ENCODE results near the gene EIPR1.

EIPR1 gene

DNA sequence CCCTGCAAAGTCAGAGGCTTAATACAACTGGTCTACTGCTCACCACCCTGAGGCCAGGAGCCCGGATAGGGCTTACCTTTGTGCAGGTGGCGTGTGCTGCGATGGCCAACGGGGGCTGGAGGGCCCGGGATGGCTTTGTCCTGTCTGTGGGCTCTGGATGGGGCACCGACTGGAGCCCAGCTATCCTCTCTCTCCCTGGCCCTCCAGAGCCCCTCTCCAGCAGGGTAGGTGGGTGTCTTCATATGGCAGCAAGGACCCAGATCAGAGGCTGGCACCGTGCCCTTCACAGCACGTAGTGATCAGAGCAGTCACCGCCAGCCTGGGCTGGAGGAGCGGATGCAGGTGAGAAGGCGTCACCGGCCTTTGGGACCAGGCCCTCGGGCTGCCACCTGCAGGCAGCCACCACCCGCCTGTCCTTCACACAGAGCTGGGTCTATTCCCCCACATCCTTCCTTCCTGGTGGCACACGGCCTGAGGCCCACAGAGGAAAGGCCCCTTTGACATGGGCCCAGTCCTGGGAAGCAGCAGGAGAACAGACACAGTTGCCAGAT is 232.1 kb downstream of the EIPR1 start:
- H3K27ac ChIP-seq (ENCODE audit: low read depth, low read length, severe bottlenecking) = no peak overlapping the region
- H3K4me3 ChIP-seq (ENCODE audit: extremely low read depth, insufficient read depth, low read length, poor library complexity, severe bottlenecking) = no peak overlapping the region
- H3K4me1 ChIP-seq (ENCODE audit: control insufficient read depth, insufficient read depth, low read length, poor library complexity, severe bottlenecking) = peaks cover 3% of the 10 kb centered on the region
- no peaks in the 10 kb centered on the region for H3K36me3 ChIP-seq (ENCODE audit: control insufficient read depth, insufficient read depth, low read length)
- H3K9me3 ChIP-seq (ENCODE audit: control insufficient read depth, low read length) = peaks cover 3% of the 10 kb centered on the region
- 91 to 97% methylated on average over 13 to 14 of the region's 15 CpGs for WGBS, 2 experiments (ENCODE audit: insufficient coverage in 2 of 2)

DNA sequence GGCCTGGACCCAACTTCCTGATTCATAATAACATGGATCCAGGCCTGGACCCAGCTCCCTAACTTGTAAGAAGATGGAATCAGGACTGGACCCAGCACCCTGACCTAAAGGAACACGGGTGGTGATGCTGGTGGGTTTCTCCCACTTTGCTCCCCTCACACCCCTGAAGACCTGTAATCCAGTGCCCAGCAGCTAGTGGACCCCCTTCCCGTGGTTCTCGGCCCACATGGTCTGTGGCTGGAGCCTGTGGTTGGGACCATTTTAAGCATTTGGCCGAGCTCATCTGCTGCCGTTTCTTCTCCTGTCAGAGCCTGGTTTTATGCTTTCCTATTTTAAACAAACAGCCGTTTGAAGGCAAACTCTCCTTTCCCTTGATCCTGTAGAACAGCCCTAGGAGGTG is 232.8 kb downstream of the EIPR1 start:
- no peak overlapping the region for H3K27ac ChIP-seq (ENCODE audit: low read depth, low read length, severe bottlenecking)
- H3K4me3 ChIP-seq (ENCODE audit: extremely low read depth, insufficient read depth, low read length, poor library complexity, severe bottlenecking) = no peak overlapping the region
- peaks cover 3% of the 10 kb centered on the region for H3K4me1 ChIP-seq (ENCODE audit: control insufficient read depth, insufficient read depth, low read length, poor library complexity, severe bottlenecking)
- H3K36me3 ChIP-seq (ENCODE audit: control insufficient read depth, insufficient read depth, low read length) = no peaks in the 10 kb centered on the region
- WGBS, 2 experiments (ENCODE audit: insufficient coverage in 2 of 2) = 93 to 95% methylated on average over 6 of the region's 6 CpGs
- H3K9me3 ChIP-seq (ENCODE audit: control insufficient read depth, low read length) = peaks cover 3% of the 10 kb centered on the region

DNA sequence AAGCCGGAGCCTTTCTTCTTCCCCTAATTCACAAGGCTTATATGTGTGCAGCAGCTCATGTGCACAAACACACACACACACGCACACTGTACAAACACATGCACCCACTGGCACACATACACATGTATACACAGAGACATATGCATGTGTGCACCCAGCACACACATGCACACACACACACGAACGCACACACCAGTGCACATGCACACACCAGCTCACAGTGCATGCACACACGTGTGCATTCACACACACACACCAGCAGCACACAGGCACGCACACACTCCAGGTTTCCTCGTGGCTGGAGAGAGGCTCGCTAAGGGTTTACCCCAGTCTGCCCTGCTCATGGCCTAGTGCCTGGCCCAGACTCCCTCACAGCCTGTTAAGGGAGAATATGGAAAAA is 234.0 kb downstream of the EIPR1 start:
- 69 to 71% methylated on average over 4 to 5 of the region's 8 CpGs for WGBS, 2 experiments (ENCODE audit: insufficient coverage in 2 of 2)

DNA sequence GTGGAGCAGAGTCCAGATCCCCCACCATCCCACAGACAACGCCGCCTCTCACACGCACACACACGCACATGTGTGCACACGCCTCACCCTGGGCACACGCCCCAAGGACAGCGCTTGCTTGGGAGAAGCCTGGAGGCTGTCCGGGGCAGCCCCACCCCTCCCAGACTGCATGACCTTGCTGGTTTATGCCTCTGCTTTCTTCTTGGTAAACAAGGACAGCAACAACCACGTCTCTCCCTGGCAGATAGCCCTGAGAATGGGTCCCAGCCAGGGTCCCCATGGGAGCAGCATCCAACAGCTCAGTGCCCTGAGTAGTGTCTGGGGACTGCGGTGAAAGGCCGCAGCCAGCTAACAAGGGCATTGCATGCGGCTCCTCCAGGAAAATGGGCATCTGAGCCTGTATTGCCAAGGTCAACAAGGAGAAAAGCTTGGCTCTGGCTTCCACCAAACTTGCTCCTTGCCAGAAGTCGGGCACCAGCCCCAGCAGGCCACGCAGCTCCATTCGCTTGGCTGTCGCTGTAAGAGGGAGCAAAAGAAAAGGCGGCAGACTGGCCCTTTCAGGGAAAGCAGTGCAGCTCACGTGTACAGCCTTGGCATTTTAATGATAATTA is 234.6 kb downstream of the EIPR1 start:
- 97 to 98% methylated on average over 13 to 16 of the region's 18 CpGs for WGBS, 2 experiments (ENCODE audit: insufficient coverage in 2 of 2)
- no peak overlapping the region for H3K27ac ChIP-seq (ENCODE audit: low read depth, low read length, severe bottlenecking)
- peaks cover 3% of the 10 kb centered on the region for H3K4me1 ChIP-seq (ENCODE audit: control insufficient read depth, insufficient read depth, low read length, poor library complexity, severe bottlenecking)

More for the DNA sequence above, 234.0 kb downstream of the EIPR1 start:
- Histone ChIP-seq H3K4me3 (ENCODE audit: extremely low read depth, insufficient read depth, low read length, poor library complexity, severe bottlenecking) (no peak overlapping the region), H3K27ac (ENCODE audit: low read depth, low read length, severe bottlenecking) (no peak overlapping the region), H3K4me1 (ENCODE audit: control insufficient read depth, insufficient read depth, low read length, poor library complexity, severe bottlenecking) (peaks cover 3% of the 10 kb centered on the region), H3K9me3 (ENCODE audit: control insufficient read depth, low read length) (peaks cover 3% of the 10 kb centered on the region), H3K36me3 (ENCODE audit: control insufficient read depth, insufficient read depth, low read length) (no peaks in the 10 kb centered on the region)

DNA sequence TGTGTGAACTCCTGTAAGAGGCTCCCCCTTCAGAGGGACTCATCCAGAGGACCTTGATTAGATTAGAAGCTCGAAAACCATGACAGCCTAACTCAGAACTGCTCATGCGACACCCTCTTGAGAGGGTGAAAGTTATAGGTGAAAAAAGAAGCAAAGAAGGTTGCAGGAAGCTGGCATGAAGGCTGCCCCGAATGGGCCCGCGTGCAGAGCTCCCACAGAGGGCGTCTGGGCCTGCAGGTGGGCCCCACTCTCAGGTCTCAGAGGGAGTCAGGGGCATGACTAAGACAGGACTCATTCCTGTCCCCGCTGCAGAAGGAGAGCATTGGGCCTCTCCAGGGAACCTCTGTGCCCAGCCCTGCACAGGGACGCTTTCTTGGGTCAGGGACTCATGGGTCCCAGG is 235.4 kb downstream of the EIPR1 start:
- peaks cover 3% of the 10 kb centered on the region for H3K4me1 ChIP-seq (ENCODE audit: control insufficient read depth, insufficient read depth, low read length, poor library complexity, severe bottlenecking)
- peaks cover 3% of the 10 kb centered on the region for H3K9me3 ChIP-seq (ENCODE audit: control insufficient read depth, low read length)
- no peak overlapping the region for H3K27ac ChIP-seq (ENCODE audit: low read depth, low read length, severe bottlenecking)
- no peaks in the 10 kb centered on the region for H3K36me3 ChIP-seq (ENCODE audit: control insufficient read depth, insufficient read depth, low read length)
- no peak overlapping the region for H3K4me3 ChIP-seq (ENCODE audit: extremely low read depth, insufficient read depth, low read length, poor library complexity, severe bottlenecking)
- 96 to 98% methylated on average over 5 to 6 of the region's 8 CpGs for WGBS, 2 experiments (ENCODE audit: insufficient coverage in 2 of 2)

More for the DNA sequence above, 234.6 kb downstream of the EIPR1 start:
- no peaks in the 10 kb centered on the region for H3K36me3 ChIP-seq (ENCODE audit: control insufficient read depth, insufficient read depth, low read length)
- H3K4me3 ChIP-seq (ENCODE audit: extremely low read depth, insufficient read depth, low read length, poor library complexity, severe bottlenecking) = no peak overlapping the region
- peaks cover 3% of the 10 kb centered on the region for H3K9me3 ChIP-seq (ENCODE audit: control insufficient read depth, low read length)

DNA sequence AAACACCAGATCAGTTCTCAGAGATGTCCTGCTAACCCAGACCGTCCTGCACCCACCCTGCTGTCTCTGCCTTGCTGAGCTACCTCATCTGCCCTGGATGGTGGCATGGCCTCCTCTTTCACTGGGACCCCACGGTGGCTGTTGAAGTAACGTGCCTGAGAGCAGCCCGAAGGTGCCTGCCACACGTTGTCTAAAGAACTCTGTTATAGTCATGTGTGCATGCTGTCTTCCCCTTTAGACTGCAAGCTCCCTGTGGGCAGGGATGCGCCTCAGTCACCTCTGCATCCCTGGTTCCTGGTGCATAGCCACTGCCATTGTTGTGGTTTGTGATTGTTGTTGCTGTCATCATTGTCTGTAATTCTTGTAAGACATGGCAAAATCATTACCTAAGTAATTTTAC is 235.9 kb downstream of the EIPR1 start:
- H3K36me3 ChIP-seq (ENCODE audit: control insufficient read depth, insufficient read depth, low read length) = no peaks in the 10 kb centered on the region
- peaks cover 3% of the 10 kb centered on the region for H3K4me1 ChIP-seq (ENCODE audit: control insufficient read depth, insufficient read depth, low read length, poor library complexity, severe bottlenecking)
- no peak overlapping the region for H3K4me3 ChIP-seq (ENCODE audit: extremely low read depth, insufficient read depth, low read length, poor library complexity, severe bottlenecking)
- WGBS, 2 experiments (ENCODE audit: insufficient coverage in 2 of 2) = 84 to 89% methylated on average over 5 to 6 of the region's 6 CpGs
- H3K27ac ChIP-seq (ENCODE audit: low read depth, low read length, severe bottlenecking) = no peak overlapping the region
- H3K9me3 ChIP-seq (ENCODE audit: control insufficient read depth, low read length) = peaks cover 3% of the 10 kb centered on the region

DNA sequence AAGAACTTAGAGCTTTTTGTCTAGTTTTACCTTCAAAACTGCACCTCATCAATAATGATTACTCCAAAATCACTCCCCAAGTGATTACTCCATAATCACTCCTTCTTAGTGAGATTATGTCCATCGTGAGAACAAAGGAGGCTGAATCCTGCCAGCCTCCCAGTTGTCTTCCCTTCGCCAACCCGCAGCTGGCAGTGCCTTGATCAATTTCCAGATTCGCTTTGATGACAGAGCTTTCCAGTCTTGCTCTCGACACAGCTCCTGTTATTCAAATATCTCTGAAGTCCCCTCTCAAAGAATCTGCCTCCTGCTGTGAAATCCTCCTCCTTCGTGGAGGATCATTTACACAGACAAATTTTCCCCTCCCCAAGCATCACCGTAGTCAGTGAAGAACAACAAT is 237.7 kb downstream of the EIPR1 start:
- WGBS, 2 experiments (ENCODE audit: insufficient coverage in 2 of 2) = 52 to 91% methylated on average over 4 to 5 of the region's 7 CpGs
- Histone ChIP-seq H3K27ac (ENCODE audit: low read depth, low read length, severe bottlenecking) (no peak overlapping the region), H3K36me3 (ENCODE audit: control insufficient read depth, insufficient read depth, low read length) (no peaks in the 10 kb centered on the region), H3K4me1 (ENCODE audit: control insufficient read depth, insufficient read depth, low read length, poor library complexity, severe bottlenecking) (no peaks in the 10 kb centered on the region), H3K9me3 (ENCODE audit: control insufficient read depth, low read length) (peaks cover 3% of the 10 kb centered on the region), H3K4me3 (ENCODE audit: extremely low read depth, insufficient read depth, low read length, poor library complexity, severe bottlenecking) (no peak overlapping the region)

All from mesodermal cell (in vitro differentiated cells).